Activated CD8-positive, alpha-beta T cell treated with anti-CD3 and anti-CD28 coated beads for 36 hours (primary cell): ENCODE data around the gene ANKFY1. TPM values are rescaled to one million over a fixed set of nuclear protein-coding genes. Genes with fewer than 3 reads are reported as not detected.

Experiments used
- ATAC-seq: fragments of 200-7000 bp; cut with Tn5 transposase; one replicate; pipeline ENCODE4 v1.10.0; 2021; ENCODE audit warnings: mild to moderate bottlenecking, moderate library complexity
- CTCF ChIA-PET: fragments of 350-600 bp; sonication (Branson Sonifier 250); formaldehyde crosslinking; loops from one replicate; lab custom pipeline; 2021; ENCODE audit warnings: antibody characterized with exemption; lab: Charles Lee
- POLR2A ChIA-PET: fragments of 350-600 bp; sonication (Branson Sonifier 250); formaldehyde crosslinking; loops from one replicate; lab custom pipeline; 2021; ENCODE audit warnings: antibody characterized with exemption; lab: Charles Lee
- DNase-seq: peaks from one replicate; pipeline ENCODE4 v3.0.0-alpha.2; 2020
- H3K27ac Mint-ChIP-seq: one replicate; pipeline ENCODE4 v1.8.0; 2021; ENCODE audit warnings: mild to moderate bottlenecking, mixed read lengths
- H3K27me3 Mint-ChIP-seq: one replicate; pipeline ENCODE4 v1.8.0; 2021; ENCODE audit warnings: mixed read lengths
- H3K36me3 Mint-ChIP-seq: one replicate; pipeline ENCODE4 v1.8.0; 2021; ENCODE audit warnings: low read depth, mixed read lengths
- H3K4me1 Mint-ChIP-seq: one replicate; pipeline ENCODE4 v1.8.0; 2021; ENCODE audit warnings: low read depth, mixed read lengths
- H3K4me3 Mint-ChIP-seq: one replicate; pipeline ENCODE4 v1.8.0; 2021; ENCODE audit warnings: mild to moderate bottlenecking, moderate library complexity, mixed read lengths
- H3K9me3 Mint-ChIP-seq: one replicate; pipeline ENCODE4 v1.8.0; 2021; ENCODE audit warnings: mixed read lengths
- intact Hi-C: fragments of 100-400 bp; cut with micrococcal nuclease; formaldehyde crosslinking; loops from one replicate; pipeline ENCODE4 v1.10.0; 2022
- total RNA-seq, 2 experiments: library from RNA; stranded (reverse); gene quantifications; one replicate each; pipeline ENCODE4 v1.2.3, GENCODE V29; 2021
- TF ChIP-seq, protein P1 (sequence below): fragments of 200-600 bp; IDR thresholded peaks from one replicate; pipeline ENCODE4 v1.8.0; 2022; ENCODE audit warnings: antibody characterized with exemption, mild to moderate bottlenecking

The ANKFY1 gene
- total RNA-seq, 2 experiments from 2014 or later: 46.3 to 46.8 TPM

DNA sequence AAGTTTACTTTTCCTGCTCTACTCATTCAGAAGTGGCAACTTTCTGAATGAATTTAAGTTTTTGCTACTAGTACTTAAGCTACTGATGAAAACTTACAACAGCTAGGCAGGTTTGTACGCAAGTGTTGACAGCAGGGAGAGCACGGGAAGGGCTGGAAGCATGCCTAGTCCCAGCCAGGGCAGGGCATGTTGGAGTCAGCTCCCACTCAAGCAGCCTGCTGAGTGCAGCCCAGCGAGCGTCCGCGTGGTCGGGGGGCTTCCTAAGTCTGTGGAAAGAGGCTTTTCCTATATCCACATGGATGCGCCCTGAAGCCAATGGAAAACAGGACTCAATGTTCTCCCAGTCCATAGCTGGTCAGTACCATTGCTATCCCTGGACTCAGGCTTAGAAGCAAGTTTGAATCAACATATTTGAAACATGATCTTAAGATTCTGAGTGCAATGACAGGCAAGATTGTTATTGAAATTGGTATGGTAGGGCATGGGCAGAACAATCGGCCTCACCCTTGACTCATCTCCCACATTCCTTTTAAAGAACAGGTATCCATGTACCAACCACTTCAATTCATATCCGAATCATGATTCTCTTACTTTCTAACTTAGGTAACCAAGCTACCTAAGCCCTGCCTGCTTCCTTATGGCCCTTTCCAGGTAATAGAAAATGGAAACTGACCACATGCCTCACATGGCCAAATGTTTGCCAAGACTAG, 98.3 kb downstream of the ANKFY1 start:
- no peak overlapping the region for H3K4me3 Mint-ChIP-seq
- no peaks in the 10 kb centered on the region for H3K9me3 Mint-ChIP-seq
- peaks cover 36% of the 10 kb centered on the region for H3K36me3 Mint-ChIP-seq
- ChIA-PET CTCF (no interaction called here), POLR2A (interaction anchor here (2.9 kb wide), 1 partner anchor 8 kb away, joined by 7 read pairs; no protein-coding TSS in a partner anchor)
- no peak overlapping the region for H3K27ac Mint-ChIP-seq
- ATAC-seq (no peak), DNase-seq (no peak)
- intact Hi-C loops: no loop called here
- TF ChIP-seq, protein P1, sequence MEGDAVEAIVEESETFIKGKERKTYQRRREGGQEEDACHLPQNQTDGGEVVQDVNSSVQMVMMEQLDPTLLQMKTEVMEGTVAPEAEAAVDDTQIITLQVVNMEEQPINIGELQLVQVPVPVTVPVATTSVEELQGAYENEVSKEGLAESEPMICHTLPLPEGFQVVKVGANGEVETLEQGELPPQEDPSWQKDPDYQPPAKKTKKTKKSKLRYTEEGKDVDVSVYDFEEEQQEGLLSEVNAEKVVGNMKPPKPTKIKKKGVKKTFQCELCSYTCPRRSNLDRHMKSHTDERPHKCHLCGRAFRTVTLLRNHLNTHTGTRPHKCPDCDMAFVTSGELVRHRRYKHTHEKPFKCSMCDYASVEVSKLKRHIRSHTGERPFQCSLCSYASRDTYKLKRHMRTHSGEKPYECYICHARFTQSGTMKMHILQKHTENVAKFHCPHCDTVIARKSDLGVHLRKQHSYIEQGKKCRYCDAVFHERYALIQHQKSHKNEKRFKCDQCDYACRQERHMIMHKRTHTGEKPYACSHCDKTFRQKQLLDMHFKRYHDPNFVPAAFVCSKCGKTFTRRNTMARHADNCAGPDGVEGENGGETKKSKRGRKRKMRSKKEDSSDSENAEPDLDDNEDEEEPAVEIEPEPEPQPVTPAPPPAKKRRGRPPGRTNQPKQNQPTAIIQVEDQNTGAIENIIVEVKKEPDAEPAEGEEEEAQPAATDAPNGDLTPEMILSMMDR: no peak
- H3K4me1 Mint-ChIP-seq: no peaks in the 10 kb centered on the region
- H3K27me3 Mint-ChIP-seq: no peaks in the 10 kb centered on the region

GRCh38 chr17:4163951-4164350, 99.8 kb downstream of the ANKFY1 start:
- TF ChIP-seq, protein P1: no peak
- POLR2A ChIA-PET: interaction anchor here (1.8 to 2.5 kb wide), 2 partner anchors 12 to 22 kb away, joined by 5 to 15 read pairs; partner anchors contain the start of genes CYB5D2 and ZZEF1
- peaks cover 24% of the 10 kb centered on the region for H3K36me3 Mint-ChIP-seq
- no peak for DNase-seq
- no peak for ATAC-seq
- H3K4me1 Mint-ChIP-seq: no peaks in the 10 kb centered on the region
- no peak overlapping the region for H3K4me3 Mint-ChIP-seq
- intact Hi-C loops: no loop called here
- CTCF ChIA-PET: interaction anchor here (0.9 to 1.1 kb wide), 2 partner anchors 11 to 36 kb away, joined by 3 to 5 read pairs; no protein-coding TSS in a partner anchor
- no peaks in the 10 kb centered on the region for H3K9me3 Mint-ChIP-seq
- H3K27ac Mint-ChIP-seq: no peak overlapping the region
- no peaks in the 10 kb centered on the region for H3K27me3 Mint-ChIP-seq

- TF ChIP-seq, protein P1: no peak
- ChIA-PET POLR2A (interaction anchor here (0.6 to 2.5 kb wide), 7 partner anchors 9 to 374 kb away, joined by 3 to 15 read pairs (median 4); partner anchors contain the start of genes CYB5D2 and ZZEF1), CTCF (interaction anchor here (0.9 kb wide), 1 partner anchor 12 kb away, joined by 5 read pairs; no protein-coding TSS in a partner anchor)
- Mint-ChIP-seq H3K27ac (no peak overlapping the region), H3K36me3 (peaks cover 21% of the 10 kb centered on the region), H3K4me1 (no peaks in the 10 kb centered on the region), H3K4me3 (no peak overlapping the region), H3K9me3 (no peaks in the 10 kb centered on the region), H3K27me3 (no peaks in the 10 kb centered on the region)
- ATAC-seq (no peak), DNase-seq (no peak)
- intact Hi-C loops: no loop called here
Observed at GRCh38 chr17:4162775-4163466, 100.9 kb downstream of the ANKFY1 start.

- ChIA-PET POLR2A (interaction anchor here (0.6 to 2.5 kb wide), 4 partner anchors 11 to 88 kb away, joined by 3 to 15 read pairs (median 4); no protein-coding TSS in a partner anchor), CTCF (no interaction called here)
- no peaks in the 10 kb centered on the region for H3K4me1 Mint-ChIP-seq
- intact Hi-C loops: no loop called here
- no peak overlapping the region for H3K27ac Mint-ChIP-seq
- H3K27me3 Mint-ChIP-seq: no peaks in the 10 kb centered on the region
- TF ChIP-seq, protein P1: no peak
- no peaks in the 10 kb centered on the region for H3K9me3 Mint-ChIP-seq
- ATAC-seq (no peak), DNase-seq (no peak)
- H3K4me3 Mint-ChIP-seq: no peak overlapping the region
- H3K36me3 Mint-ChIP-seq: peaks cover 15% of the 10 kb centered on the region
Observed at GRCh38 chr17:4162321-4162720, 101.5 kb downstream of the ANKFY1 start.
